A549 (cell line): ENCODE data around the gene GGNBP2.

ENCODE experiments used
- BHLHE40 ChIP-seq: IDR thresholded peaks from 2 replicates; pipeline ENCODE4 v1.6.1; 2012; ENCODE audit warnings: low read depth, low read length, inconsistent platforms
- GATA3 ChIP-seq: IDR thresholded peaks from 2 replicates; pipeline ENCODE4 v1.6.1; 2012; ENCODE audit warnings: borderline replicate concordance
- JUN ChIP-seq, 2 experiments: fragments of >200 bp; sonication (Bioruptor Twin); formaldehyde crosslinking; IDR thresholded peaks; 2 replicates in 1 of 2; 3 replicates in 1 of 2; pipeline ENCODE4 v1.6.1; 2016 to 2017
- KDM5A ChIP-seq: fragments of 200-600 bp; sonication (generic); IDR thresholded peaks from 2 replicates; pipeline ENCODE4 v1.6.1; 2016; ENCODE audit warnings: antibody characterized with exemption, mild to moderate bottlenecking
- MYC ChIP-seq: IDR thresholded peaks from 2 replicates; pipeline ENCODE4 v1.6.1; 2012; ENCODE audit warnings: mild to moderate bottlenecking, inconsistent platforms, low read length, improper control_type of control experiment, borderline replicate concordance
- POLR2AphosphoS2 ChIP-seq: conservative IDR thresholded peaks from 2 replicates; pipeline ENCODE4 v1.6.1; 2012; ENCODE audit warnings: low read length, improper control_type of control experiment, inconsistent platforms
- RAD21 ChIP-seq, 2 experiments: fragments of >200 bp in 1 of 2; sonication (Bioruptor Twin) in 1 of 2; formaldehyde crosslinking in 1 of 2; IDR thresholded peaks in 1 of 2; conservative IDR thresholded peaks in 1 of 2; 2 replicates in 1 of 2; 3 replicates in 1 of 2; pipeline ENCODE4 v1.6.1; 2012 to 2018; ENCODE audit warnings: inconsistent platforms in 1 of 2
- RARB ChIP-seq: fragments of 250-450 bp; sonication (Bioruptor Pico); IDR thresholded peaks from 2 replicates; pipeline ENCODE4 v1.8.0; 2021; ENCODE audit warnings: mild to moderate bottlenecking, moderate library complexity
- ZFP36 ChIP-seq: fragments of 450-650 bp; IDR thresholded peaks from 2 replicates; pipeline ENCODE4 v1.6.1; 2014; ENCODE audit warnings: borderline replicate concordance; ENCODE audit not compliant: partially characterized antibody
- TF ChIP-seq, protein P1 (sequence below): fragments of >200 bp; sonication (Bioruptor Twin); formaldehyde crosslinking; IDR thresholded peaks from 3 replicates; pipeline ENCODE4 v1.5.1; 2016

DNA sequence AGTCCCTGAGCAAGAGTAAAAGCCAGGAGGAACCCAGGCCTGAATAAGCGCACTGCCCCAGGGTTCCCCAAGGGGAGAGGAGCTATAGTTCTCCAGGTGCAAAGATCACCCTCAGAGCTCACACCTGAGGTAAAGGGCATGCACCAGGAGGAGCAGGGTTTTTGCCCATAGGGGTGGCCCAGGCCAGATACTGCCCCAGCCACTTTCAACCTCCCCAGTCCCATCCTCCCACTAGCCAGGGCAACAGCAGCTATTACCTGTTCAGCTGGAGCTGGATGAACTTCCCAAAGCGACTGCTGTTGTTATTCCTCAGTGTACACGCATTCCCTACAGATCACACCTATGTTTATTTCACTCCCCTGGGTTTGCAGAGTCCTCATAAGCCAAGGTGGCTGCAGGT lies 29.9 kb upstream of the GGNBP2 start:
- TF ChIP-seq, protein P1, sequence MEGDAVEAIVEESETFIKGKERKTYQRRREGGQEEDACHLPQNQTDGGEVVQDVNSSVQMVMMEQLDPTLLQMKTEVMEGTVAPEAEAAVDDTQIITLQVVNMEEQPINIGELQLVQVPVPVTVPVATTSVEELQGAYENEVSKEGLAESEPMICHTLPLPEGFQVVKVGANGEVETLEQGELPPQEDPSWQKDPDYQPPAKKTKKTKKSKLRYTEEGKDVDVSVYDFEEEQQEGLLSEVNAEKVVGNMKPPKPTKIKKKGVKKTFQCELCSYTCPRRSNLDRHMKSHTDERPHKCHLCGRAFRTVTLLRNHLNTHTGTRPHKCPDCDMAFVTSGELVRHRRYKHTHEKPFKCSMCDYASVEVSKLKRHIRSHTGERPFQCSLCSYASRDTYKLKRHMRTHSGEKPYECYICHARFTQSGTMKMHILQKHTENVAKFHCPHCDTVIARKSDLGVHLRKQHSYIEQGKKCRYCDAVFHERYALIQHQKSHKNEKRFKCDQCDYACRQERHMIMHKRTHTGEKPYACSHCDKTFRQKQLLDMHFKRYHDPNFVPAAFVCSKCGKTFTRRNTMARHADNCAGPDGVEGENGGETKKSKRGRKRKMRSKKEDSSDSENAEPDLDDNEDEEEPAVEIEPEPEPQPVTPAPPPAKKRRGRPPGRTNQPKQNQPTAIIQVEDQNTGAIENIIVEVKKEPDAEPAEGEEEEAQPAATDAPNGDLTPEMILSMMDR = no peak
- 0 out of 2 replicates have a peak, but pooled peaks have one; percentile 31 for TF ChIP-seq POLR2AphosphoS2
- no peak for TF ChIP-seq RAD21 (conservative IDR thresholded peaks at IDR 0.05 in 1 of 2, IDR thresholded peaks at IDR 0.05 in 1 of 2)
- TF ChIP-seq GATA3 = no peak
- TF ChIP-seq ZFP36 = no peak
- TF ChIP-seq JUN (IDR thresholded peaks at IDR 0.05) = no peak
- no peak for TF ChIP-seq BHLHE40
- no peak for TF ChIP-seq KDM5A
- TF ChIP-seq MYC = no peak
- TF ChIP-seq RARB (CRISPR knock-in tag) = no peak
